Measurements from ENCODE around the gene ESR1.
A peak's percentile ranks its signal among the peaks of the same experiment; 100 is the strongest.

- TF ChIP-seq GTF2E2 (tag; IDR thresholded peaks at IDR 0.05) (no peak), RAD21 (CRISPR knock-in tag; conservative IDR thresholded peaks at IDR 0.05 in 1 of 2, IDR thresholded peaks at IDR 0.05 in 1 of 2) (no peak), POLR2A (conservative IDR thresholded peaks at IDR 0.05) (no peak)
- TF ChIP-seq, protein P1, sequence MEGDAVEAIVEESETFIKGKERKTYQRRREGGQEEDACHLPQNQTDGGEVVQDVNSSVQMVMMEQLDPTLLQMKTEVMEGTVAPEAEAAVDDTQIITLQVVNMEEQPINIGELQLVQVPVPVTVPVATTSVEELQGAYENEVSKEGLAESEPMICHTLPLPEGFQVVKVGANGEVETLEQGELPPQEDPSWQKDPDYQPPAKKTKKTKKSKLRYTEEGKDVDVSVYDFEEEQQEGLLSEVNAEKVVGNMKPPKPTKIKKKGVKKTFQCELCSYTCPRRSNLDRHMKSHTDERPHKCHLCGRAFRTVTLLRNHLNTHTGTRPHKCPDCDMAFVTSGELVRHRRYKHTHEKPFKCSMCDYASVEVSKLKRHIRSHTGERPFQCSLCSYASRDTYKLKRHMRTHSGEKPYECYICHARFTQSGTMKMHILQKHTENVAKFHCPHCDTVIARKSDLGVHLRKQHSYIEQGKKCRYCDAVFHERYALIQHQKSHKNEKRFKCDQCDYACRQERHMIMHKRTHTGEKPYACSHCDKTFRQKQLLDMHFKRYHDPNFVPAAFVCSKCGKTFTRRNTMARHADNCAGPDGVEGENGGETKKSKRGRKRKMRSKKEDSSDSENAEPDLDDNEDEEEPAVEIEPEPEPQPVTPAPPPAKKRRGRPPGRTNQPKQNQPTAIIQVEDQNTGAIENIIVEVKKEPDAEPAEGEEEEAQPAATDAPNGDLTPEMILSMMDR (IDR thresholded peaks at IDR 0.05 in 2 of 3, conservative IDR thresholded peaks at IDR 0.05 in 1 of 3; ENCODE audit: insufficient read depth in 2 of 3, low read depth in 1 of 3, low read length in 3 of 3): peak in 1 of 3 experiments; percentile 33; a peak in 1 of 6 replicates
Observed at GRCh38 chr6:151763303-151763702, 44.2 kb upstream of the ESR1 start.
